Measurements from ENCODE around the gene PRKG1.

GRCh38 chr10:51082857-51083256, 8.6 kb downstream of the PRKG1 start:
- TF ChIP-seq EZH2 (IDR thresholded peaks at IDR 0.05) (no peak), CTCF (IDR thresholded peaks at IDR 0.05) (no peak)
